ENCODE data around the gene DENND6B. TPM values are rescaled to one million over a fixed set of nuclear protein-coding genes. Genes with fewer than 3 reads are reported as not detected.

The DENND6B gene
- total and polyA plus RNA-seq, 2 experiments from 2014 or later = 0.71 to 1.3 TPM

- no peak for TF ChIP-seq CTCF (conservative IDR thresholded peaks at IDR 0.05; ENCODE audit: low read depth in 2 of 2)
- no peak for TF ChIP-seq CREB1 (CRISPR knock-in tag; IDR thresholded peaks at IDR 0.05; ENCODE audit: low read depth)
- TF ChIP-seq NANOG (IDR thresholded peaks at IDR 0.05; ENCODE audit: borderline replicate concordance) = no peak
- no peak for TF ChIP-seq ETS1 (IDR thresholded peaks at IDR 0.05)
These were observed 6.0 kb downstream of the DENND6B start (continued) for GRCh38 chr22:50320671-50321325.

GRCh38 chr22:50320116-50320515 lies 6.7 kb downstream of the DENND6B start:
- no peaks in the 10 kb centered on the region; the same call in 2 of the 3 replicates for H3K36me3 Mint-ChIP-seq (ENCODE audit: low read depth)
- no peaks in the 10 kb centered on the region for H3K4me1 Mint-ChIP-seq
- Histone ChIP-seq H4K20me1 (replicated peaks; ENCODE audit: insufficient read depth) (no peaks in the 10 kb centered on the region), H2AFZ (no peak overlapping the region), H3K9me2 (ENCODE audit: insufficient read depth) (no peaks in the 10 kb centered on the region), H3K4me2 (no peak overlapping the region), H3K4me3 (no peak overlapping the region), H3K27ac (ENCODE audit: low read depth) (no peak overlapping the region), H3K36me3 (ENCODE audit: insufficient read depth) (no peaks in the 10 kb centered on the region), H3F3A (replicated peaks; ENCODE audit: low read depth) (no peaks in the 10 kb centered on the region), H3K4me1 (ENCODE audit: insufficient read depth) (no peaks in the 10 kb centered on the region), H3K27me3 (ENCODE audit: insufficient read depth) (peaks cover under 1% of the 10 kb centered on the region; the same call in 1 of the 2 replicates), H3K79me2 (replicated peaks; ENCODE audit: insufficient read depth) (no peaks in the 10 kb centered on the region)
- peaks cover 11% of the 10 kb centered on the region for H3K27me3 Mint-ChIP-seq (ENCODE audit: insufficient read depth, low read depth, poor library complexity)
- no peak for TF ChIP-seq REST (IDR thresholded peaks at IDR 0.05; ENCODE audit: unreplicated experiment)
- no peak for TF ChIP-seq CTCF (conservative IDR thresholded peaks at IDR 0.05; ENCODE audit: low read depth in 2 of 2)
- TF ChIP-seq POLR2AphosphoS5 (IDR thresholded peaks at IDR 0.05; ENCODE audit: low read depth) = no peak
- no peak for TF ChIP-seq EZH2 (IDR thresholded peaks at IDR 0.05; ENCODE audit: low read depth, unreplicated experiment)
- no peak for TF ChIP-seq NANOG (IDR thresholded peaks at IDR 0.05; ENCODE audit: borderline replicate concordance)
- H3K9me3 Mint-ChIP-seq = no peaks in the 10 kb centered on the region
- no peak overlapping the region for H3K27ac Mint-ChIP-seq
- H3K4me3 Mint-ChIP-seq = no peak overlapping the region; the same call in 2 of the 3 replicates
- ATAC-seq (no peak), DNase-seq (ENCODE audit: low spot score) (no peak)

Measured in GM23338 (cell line).